ENCODE measurements around the gene MYMK. TPM values are rescaled to one million over a fixed set of nuclear protein-coding genes. Genes with fewer than 3 reads are reported as not detected.

Gene MYMK
- total and polyA plus RNA-seq, 2 experiments from 2014 or later, result not detected

GRCh38 chr9:133563291-133563796, 38.6 kb upstream of the MYMK start:
- TF ChIP-seq, protein P1, sequence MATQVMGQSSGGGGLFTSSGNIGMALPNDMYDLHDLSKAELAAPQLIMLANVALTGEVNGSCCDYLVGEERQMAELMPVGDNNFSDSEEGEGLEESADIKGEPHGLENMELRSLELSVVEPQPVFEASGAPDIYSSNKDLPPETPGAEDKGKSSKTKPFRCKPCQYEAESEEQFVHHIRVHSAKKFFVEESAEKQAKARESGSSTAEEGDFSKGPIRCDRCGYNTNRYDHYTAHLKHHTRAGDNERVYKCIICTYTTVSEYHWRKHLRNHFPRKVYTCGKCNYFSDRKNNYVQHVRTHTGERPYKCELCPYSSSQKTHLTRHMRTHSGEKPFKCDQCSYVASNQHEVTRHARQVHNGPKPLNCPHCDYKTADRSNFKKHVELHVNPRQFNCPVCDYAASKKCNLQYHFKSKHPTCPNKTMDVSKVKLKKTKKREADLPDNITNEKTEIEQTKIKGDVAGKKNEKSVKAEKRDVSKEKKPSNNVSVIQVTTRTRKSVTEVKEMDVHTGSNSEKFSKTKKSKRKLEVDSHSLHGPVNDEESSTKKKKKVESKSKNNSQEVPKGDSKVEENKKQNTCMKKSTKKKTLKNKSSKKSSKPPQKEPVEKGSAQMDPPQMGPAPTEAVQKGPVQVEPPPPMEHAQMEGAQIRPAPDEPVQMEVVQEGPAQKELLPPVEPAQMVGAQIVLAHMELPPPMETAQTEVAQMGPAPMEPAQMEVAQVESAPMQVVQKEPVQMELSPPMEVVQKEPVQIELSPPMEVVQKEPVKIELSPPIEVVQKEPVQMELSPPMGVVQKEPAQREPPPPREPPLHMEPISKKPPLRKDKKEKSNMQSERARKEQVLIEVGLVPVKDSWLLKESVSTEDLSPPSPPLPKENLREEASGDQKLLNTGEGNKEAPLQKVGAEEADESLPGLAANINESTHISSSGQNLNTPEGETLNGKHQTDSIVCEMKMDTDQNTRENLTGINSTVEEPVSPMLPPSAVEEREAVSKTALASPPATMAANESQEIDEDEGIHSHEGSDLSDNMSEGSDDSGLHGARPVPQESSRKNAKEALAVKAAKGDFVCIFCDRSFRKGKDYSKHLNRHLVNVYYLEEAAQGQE (IDR thresholded peaks at IDR 0.05; ENCODE audit: unreplicated experiment), result no peak
- TF ChIP-seq CREB1 (CRISPR knock-in tag; IDR thresholded peaks at IDR 0.05; ENCODE audit: low read depth) (no peak), CTCF (conservative IDR thresholded peaks at IDR 0.05; ENCODE audit: low read depth in 2 of 2) (no peak), ETS1 (IDR thresholded peaks at IDR 0.05) (no peak), ZNF462 (CRISPR knock-in tag; IDR thresholded peaks at IDR 0.05) (no peak), STAT1 (IDR thresholded peaks at IDR 0.05; ENCODE audit: unreplicated experiment) (no peak), EZH2 (IDR thresholded peaks at IDR 0.05; ENCODE audit: low read depth, unreplicated experiment) (no peak), ZNF331 (CRISPR knock-in tag; IDR thresholded peaks at IDR 0.05; ENCODE audit: low read depth) (no peak), EZH2phosphoT487 (IDR thresholded peaks at IDR 0.05; ENCODE audit: unreplicated experiment) (no peak), ZNF114 (CRISPR knock-in tag; IDR thresholded peaks at IDR 0.05) (no peak), JUNB (IDR thresholded peaks at IDR 0.05; ENCODE audit: unreplicated experiment) (no peak), POLR2AphosphoS5 (IDR thresholded peaks at IDR 0.05; ENCODE audit: low read depth) (no peak), NANOG (IDR thresholded peaks at IDR 0.05; ENCODE audit: borderline replicate concordance) (no peak)

More at GRCh38 chr9:133563291-133563796, 38.6 kb upstream of the MYMK start:
- no peaks in the 10 kb centered on the region for H3K27me3 ChIP-seq (ENCODE audit: insufficient read depth)
- DNase-seq (ENCODE audit: low spot score), result no peak
- no peak overlapping the region for H3K27ac ChIP-seq (ENCODE audit: low read depth)
- no peak overlapping the region for H3K4me3 ChIP-seq
- Mint-ChIP-seq H3K4me3 (no peak overlapping the region), H3K27ac (no peak overlapping the region), H3K4me1 (peaks cover 27% of the 10 kb centered on the region), H3K9me3 (no peaks in the 10 kb centered on the region; the same call in 2 of the 3 replicates), H3K36me3 (ENCODE audit: low read depth) (no peaks in the 10 kb centered on the region), H3K27me3 (ENCODE audit: insufficient read depth, low read depth, poor library complexity) (peaks cover 11% of the 10 kb centered on the region)
- H3K4me1 ChIP-seq (ENCODE audit: insufficient read depth), result peaks cover 5% of the 10 kb centered on the region
- no peaks in the 10 kb centered on the region for H3K9me2 ChIP-seq (ENCODE audit: insufficient read depth)
- no peak overlapping the region for H2AFZ ChIP-seq
- ATAC-seq, result no peak
- H3K79me2 ChIP-seq (replicated peaks; ENCODE audit: insufficient read depth), result no peaks in the 10 kb centered on the region
- no peaks in the 10 kb centered on the region for H3K36me3 ChIP-seq (ENCODE audit: insufficient read depth)
- H3K4me2 ChIP-seq, result no peak overlapping the region
- no peaks in the 10 kb centered on the region for H3F3A ChIP-seq (replicated peaks; ENCODE audit: low read depth)
- no peaks in the 10 kb centered on the region for H4K20me1 ChIP-seq (replicated peaks; ENCODE audit: insufficient read depth)

Measured in GM23338 (cell line).